A673 (cell line): ENCODE data around the gene TAX1BP3. TPM values are rescaled to one million over a fixed set of nuclear protein-coding genes. Genes with fewer than 3 reads are reported as not detected.

Experiments used
- BruUV-seq: library from RNA; stranded (reverse); fragments of 400-500 nt; replicated peaks from 2 replicates; lab custom pipeline; 2021; lab: Mats Ljungman, UMichigan
- CTCF ChIA-PET: fragments of 300-600 bp; sonication (Branson Sonifier 250); formaldehyde crosslinking; loops from one replicate; lab custom pipeline; 2022; ENCODE audit warnings: antibody characterized with exemption; lab: Charles Lee
- POLR2A ChIA-PET: fragments of 300-600 bp; sonication (Branson Sonifier 250); formaldehyde crosslinking; loops from one replicate; lab custom pipeline; 2022; ENCODE audit warnings: antibody characterized with exemption; ENCODE audit not compliant: low non-redundant PET; lab: Charles Lee
- DNase-seq: peaks from one replicate; pipeline ENCODE4 v3.0.0-alpha.2; 2015; ENCODE audit warnings: low spot score
- H3K27ac ChIP-seq: fragments of 200-600 bp; sonication (generic); 2 replicates; pipeline ENCODE4 v1.5.1; 2016; ENCODE audit warnings: mixed run types, low read depth, mild to moderate bottlenecking, mixed read lengths, antibody characterized with exemption, low read length; ENCODE audit not compliant: poor library complexity, severe bottlenecking
- H3K27me3 ChIP-seq: fragments of 200-600 bp; sonication (generic); replicated peaks from 2 replicates; pipeline ENCODE4 v1.6.1; 2017; ENCODE audit warnings: mixed run types, low read depth, mild to moderate bottlenecking, mixed read lengths, antibody characterized with exemption, low read length; ENCODE audit not compliant: insufficient read depth, poor library complexity
- H3K36me3 ChIP-seq: fragments of 200-600 bp; sonication (generic); 2 replicates; pipeline ENCODE4 v1.6.1; 2016; ENCODE audit warnings: mixed run types, mild to moderate bottlenecking, mixed read lengths, antibody characterized with exemption, low read length; ENCODE audit not compliant: insufficient read depth, poor library complexity, severe bottlenecking
- H3K4me1 ChIP-seq: fragments of 200-600 bp; sonication (generic); 2 replicates; pipeline ENCODE4 v1.6.1; 2017; ENCODE audit warnings: mixed run types, mild to moderate bottlenecking, mixed read lengths, antibody characterized with exemption, low read length; ENCODE audit not compliant: insufficient read depth, poor library complexity, severe bottlenecking
- H3K4me3 ChIP-seq: fragments of 200-600 bp; sonication (generic); 2 replicates; pipeline ENCODE4 v1.5.1; 2016; ENCODE audit warnings: low read depth, mixed run types, mild to moderate bottlenecking, mixed read lengths, low read length; ENCODE audit not compliant: poor library complexity, severe bottlenecking
- H3K9me3 ChIP-seq: fragments of 200-600 bp; sonication (generic); 2 replicates; pipeline ENCODE4 v1.6.1; 2016; ENCODE audit warnings: mixed run types, low read depth, mild to moderate bottlenecking, mixed read lengths, antibody characterized with exemption, low read length; ENCODE audit not compliant: poor library complexity, severe bottlenecking
- EZH2 ChIP-seq: fragments of 200-600 bp; sonication (generic); IDR thresholded peaks from 2 replicates; pipeline ENCODE4 v1.6.1; 2017; ENCODE audit warnings: borderline replicate concordance, low read depth, mild to moderate bottlenecking, mixed read lengths, antibody characterized with exemption, low read length; ENCODE audit not compliant: poor library complexity, severe bottlenecking
- intact Hi-C: fragments of 100-400 bp; cut with micrococcal nuclease; formaldehyde crosslinking; loops from one replicate; pipeline ENCODE4 v1.10.0; 2022; ENCODE audit not compliant: unreplicated experiment
- total RNA-seq: library from RNA; stranded (reverse); gene quantifications from 2 replicates; pipeline ENCODE4 v1.2.3, GENCODE V29; 2021
- TF ChIP-seq, protein P1 (sequence below): fragments of 300-800, 200-600 bp; sonication (generic); conservative IDR thresholded peaks from 2 replicates; pipeline ENCODE4 v1.5.1; 2017; ENCODE audit warnings: low read depth, mild to moderate bottlenecking, antibody characterized with exemption, low read length, moderate library complexity, mixed read lengths

The TAX1BP3 gene
- total RNA-seq, 1 experiment from 2014 or later: 92.5 TPM

GRCh38 chr17:3645310-3645709, 23.1 kb downstream of the TAX1BP3 start:
- TF ChIP-seq, protein P1, sequence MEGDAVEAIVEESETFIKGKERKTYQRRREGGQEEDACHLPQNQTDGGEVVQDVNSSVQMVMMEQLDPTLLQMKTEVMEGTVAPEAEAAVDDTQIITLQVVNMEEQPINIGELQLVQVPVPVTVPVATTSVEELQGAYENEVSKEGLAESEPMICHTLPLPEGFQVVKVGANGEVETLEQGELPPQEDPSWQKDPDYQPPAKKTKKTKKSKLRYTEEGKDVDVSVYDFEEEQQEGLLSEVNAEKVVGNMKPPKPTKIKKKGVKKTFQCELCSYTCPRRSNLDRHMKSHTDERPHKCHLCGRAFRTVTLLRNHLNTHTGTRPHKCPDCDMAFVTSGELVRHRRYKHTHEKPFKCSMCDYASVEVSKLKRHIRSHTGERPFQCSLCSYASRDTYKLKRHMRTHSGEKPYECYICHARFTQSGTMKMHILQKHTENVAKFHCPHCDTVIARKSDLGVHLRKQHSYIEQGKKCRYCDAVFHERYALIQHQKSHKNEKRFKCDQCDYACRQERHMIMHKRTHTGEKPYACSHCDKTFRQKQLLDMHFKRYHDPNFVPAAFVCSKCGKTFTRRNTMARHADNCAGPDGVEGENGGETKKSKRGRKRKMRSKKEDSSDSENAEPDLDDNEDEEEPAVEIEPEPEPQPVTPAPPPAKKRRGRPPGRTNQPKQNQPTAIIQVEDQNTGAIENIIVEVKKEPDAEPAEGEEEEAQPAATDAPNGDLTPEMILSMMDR: no peak
- no peak for TF ChIP-seq EZH2
- ChIA-PET CTCF (no interaction called here), POLR2A (no interaction called here)
- Histone ChIP-seq H3K9me3 (no peaks in the 10 kb centered on the region), H3K27ac (no peak overlapping the region), H3K36me3 (no peaks in the 10 kb centered on the region), H3K27me3 (no peaks in the 10 kb centered on the region), H3K4me3 (no peak overlapping the region), H3K4me1 (no peaks in the 10 kb centered on the region)
- intact Hi-C loops: loop anchor here (10.0 kb wide), 1 partner anchor 601 kb away; no protein-coding TSS in a partner anchor
- DNase-seq: no peak
- no TSS peak for BruUV-seq

- BruUV-seq: no TSS peak
- H3K27me3 ChIP-seq: no peaks in the 10 kb centered on the region
- POLR2A ChIA-PET: no interaction called here
- H3K4me1 ChIP-seq: no peaks in the 10 kb centered on the region
- H3K36me3 ChIP-seq: no peaks in the 10 kb centered on the region
- H3K27ac ChIP-seq: no peak overlapping the region
- CTCF ChIA-PET: no interaction called here
- no peak for DNase-seq
- H3K9me3 ChIP-seq: no peaks in the 10 kb centered on the region
- no peak overlapping the region for H3K4me3 ChIP-seq
- intact Hi-C loops: loop anchor here (10.0 kb wide), 1 partner anchor 599 kb away; no protein-coding TSS in a partner anchor
- TF ChIP-seq EZH2: no peak
- TF ChIP-seq, protein P1: no peak
Measured at GRCh38 chr17:3643889-3644349, 24.5 kb downstream of the TAX1BP3 start.

DNA sequence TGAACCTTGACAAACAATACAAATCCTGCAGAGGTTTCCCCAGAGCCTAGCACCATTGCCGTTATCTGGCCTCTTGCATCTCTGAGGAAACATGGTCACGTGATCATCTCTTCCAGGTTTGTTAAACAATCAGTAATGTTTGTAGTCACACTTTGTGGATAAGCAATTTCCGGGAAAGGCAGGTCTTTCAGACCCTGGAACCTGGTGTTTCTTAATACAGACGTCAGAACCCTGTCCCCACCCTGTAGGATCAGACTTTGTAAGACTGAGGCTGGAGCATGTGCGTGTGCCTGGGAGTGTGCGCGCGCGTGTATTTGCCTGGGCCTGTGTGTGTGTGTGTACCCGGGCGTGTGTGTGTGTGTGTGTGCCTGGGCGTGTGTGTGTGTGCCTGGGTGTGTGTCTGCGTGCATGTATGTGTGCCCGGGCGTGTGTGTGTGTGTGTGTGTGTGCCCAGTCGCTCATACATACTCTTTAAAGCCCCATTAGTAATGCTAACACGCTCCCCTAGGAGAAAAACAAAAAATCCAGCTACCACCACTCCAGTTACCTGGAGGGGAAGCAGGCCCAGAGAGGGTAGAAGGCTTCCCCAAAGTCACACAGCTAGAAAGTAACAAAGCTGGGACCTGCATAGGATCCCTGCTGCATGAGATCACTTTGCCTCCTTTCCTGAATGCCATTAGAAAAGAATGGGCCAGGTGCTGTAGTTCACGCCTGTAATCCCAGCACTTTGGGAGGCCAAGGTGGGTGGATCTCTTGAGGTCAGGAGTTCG, 26.5 kb downstream of the TAX1BP3 start:
- POLR2A ChIA-PET: no interaction called here
- H3K36me3 ChIP-seq: no peaks in the 10 kb centered on the region
- H3K4me3 ChIP-seq: no peak overlapping the region
- H3K9me3 ChIP-seq: no peaks in the 10 kb centered on the region
- no peaks in the 10 kb centered on the region for H3K27me3 ChIP-seq
- BruUV-seq: no TSS peak
- TF ChIP-seq, protein P1: no peak
- TF ChIP-seq EZH2: no peak
- DNase-seq: no peak
- intact Hi-C loops: loop anchor here (10.0 kb wide), 1 partner anchor 597 kb away; no protein-coding TSS in a partner anchor
- H3K4me1 ChIP-seq: no peaks in the 10 kb centered on the region
- no peak overlapping the region for H3K27ac ChIP-seq
- CTCF ChIA-PET: no interaction called here
